PC-3 (cell line): ENCODE data around the gene SPG11. TPM values are rescaled to one million over a fixed set of nuclear protein-coding genes. Genes with fewer than 3 reads are reported as not detected.
A peak's percentile ranks its signal among the peaks of the same experiment; 100 is the strongest.
"Not testable (repeated sequence)": the region's sequence is repeated elsewhere in the genome, so short reads cannot be mapped to it uniquely, and the experiment has no call there.

Experiments
- ATAC-seq: fragments of 200-7000 bp; cut with Tn5 transposase; 2 replicates; pipeline ENCODE4 v1.9.1; 2020; ENCODE audit warnings: mild to moderate bottlenecking, moderate library complexity
- BruUV-seq: library from RNA; stranded (reverse); fragments of 400-500 nt; replicated peaks from 2 replicates; lab custom pipeline; 2021; lab: Mats Ljungman, UMichigan
- CTCF ChIA-PET: fragments of 300-600 bp; sonication (Branson Sonifier 250); formaldehyde crosslinking; loops from one replicate; lab custom pipeline; 2022; ENCODE audit warnings: antibody characterized with exemption; lab: Charles Lee
- POLR2A ChIA-PET: fragments of 300-600 bp; sonication (Branson Sonifier 250); formaldehyde crosslinking; loops from one replicate; lab custom pipeline; 2022; ENCODE audit warnings: antibody characterized with exemption; ENCODE audit not compliant: unreplicated experiment; lab: Charles Lee
- DNase-seq: peaks from one replicate; pipeline ENCODE4 v3.0.0-alpha.2; 2015
- H2AFZ ChIP-seq: fragments of 300-600 bp; sonication (generic); 2 replicates; pipeline ENCODE4 v1.6.0; 2016; ENCODE audit warnings: antibody characterized with exemption, low read length
- H3F3A ChIP-seq: fragments of 300-600 bp; sonication (generic); one replicate; pipeline ENCODE4 v1.6.0; 2017; ENCODE audit warnings: antibody characterized with exemption, low read length, control low read depth, mild to moderate bottlenecking; ENCODE audit not compliant: unreplicated experiment
- H3K27ac ChIP-seq: fragments of 300-600 bp; sonication (generic); 2 replicates; pipeline ENCODE4 v1.5.1; 2016; ENCODE audit warnings: mild to moderate bottlenecking, low read length
- H3K27me3 ChIP-seq: fragments of 300-600 bp; sonication (generic); 2 replicates; pipeline ENCODE4 v1.6.1; 2016; ENCODE audit warnings: low read length, mixed read lengths
- H3K36me3 ChIP-seq: fragments of 300-600 bp; sonication (generic); 2 replicates; pipeline ENCODE4 v1.6.1; 2016; ENCODE audit warnings: low read depth, mixed run types, low read length, mixed read lengths
- H3K4me1 ChIP-seq: fragments of 300-600 bp; sonication (generic); 2 replicates; pipeline ENCODE4 v1.5.1; 2016; ENCODE audit warnings: low read length; ENCODE audit not compliant: insufficient read depth
- H3K4me2 ChIP-seq: fragments of 300-600 bp; sonication (generic); 2 replicates; pipeline ENCODE4 v1.6.0; 2016; ENCODE audit warnings: low read length
- H3K4me3 ChIP-seq: fragments of 300-600 bp; sonication (generic); 2 replicates; pipeline ENCODE4 v1.5.1; 2016; ENCODE audit warnings: mild to moderate bottlenecking, low read length, mixed read lengths
- H3K79me2 ChIP-seq: fragments of 300-600 bp; sonication (generic); 2 replicates; pipeline ENCODE4 v1.6.1; 2017; ENCODE audit warnings: low read length, mixed read lengths
- H3K9ac ChIP-seq: fragments of 300-600 bp; sonication (generic); 2 replicates; pipeline ENCODE4 v1.6.0; 2016; ENCODE audit warnings: mild to moderate bottlenecking, low read length
- H3K9me2 ChIP-seq: fragments of 300-600 bp; sonication (generic); replicated peaks from 2 replicates; pipeline ENCODE4 v1.6.1; 2016; ENCODE audit warnings: mixed run types, low read length, mixed read lengths
- H3K9me3 ChIP-seq: fragments of 300-600 bp; sonication (generic); 2 replicates; pipeline ENCODE4 v1.6.1; 2016; ENCODE audit warnings: low read length, mixed read lengths
- H4K20me1 ChIP-seq: fragments of 300-600 bp; sonication (generic); 2 replicates; pipeline ENCODE4 v1.6.1; 2016; ENCODE audit warnings: low read length, mixed read lengths
- CTCF ChIP-seq: fragments of 300-600 bp; sonication (generic); conservative IDR thresholded peaks from 2 replicates; pipeline ENCODE4 v1.5.1; 2017; ENCODE audit warnings: antibody characterized with exemption, low read depth, mild to moderate bottlenecking, low read length
- EZH2 ChIP-seq: fragments of 300-600 bp; sonication (generic); IDR thresholded peaks from one replicate; pipeline ENCODE4 v1.6.1; 2017; ENCODE audit warnings: antibody characterized with exemption, mild to moderate bottlenecking, low read length; ENCODE audit not compliant: unreplicated experiment
- EZH2phosphoT487 ChIP-seq: fragments of 300-600 bp; sonication (generic); IDR thresholded peaks from 2 replicates; pipeline ENCODE4 v1.6.1; 2018; ENCODE audit warnings: mild to moderate bottlenecking, antibody characterized with exemption, low read length, borderline replicate concordance
- intact Hi-C: fragments of 100-400 bp; cut with micrococcal nuclease; formaldehyde crosslinking; loops from 2 replicates; pipeline ENCODE4 v1.9.0; 2023
- total RNA-seq: library from RNA; depleted of rRNA; stranded (reverse); fragments of >200 nt; gene quantifications from 2 replicates; pipeline ENCODE4 v1.2.3, GENCODE V29; 2014

SPG11 gene
- total RNA-seq, 1 experiment from 2014 or later: 37.2 TPM

DNA sequence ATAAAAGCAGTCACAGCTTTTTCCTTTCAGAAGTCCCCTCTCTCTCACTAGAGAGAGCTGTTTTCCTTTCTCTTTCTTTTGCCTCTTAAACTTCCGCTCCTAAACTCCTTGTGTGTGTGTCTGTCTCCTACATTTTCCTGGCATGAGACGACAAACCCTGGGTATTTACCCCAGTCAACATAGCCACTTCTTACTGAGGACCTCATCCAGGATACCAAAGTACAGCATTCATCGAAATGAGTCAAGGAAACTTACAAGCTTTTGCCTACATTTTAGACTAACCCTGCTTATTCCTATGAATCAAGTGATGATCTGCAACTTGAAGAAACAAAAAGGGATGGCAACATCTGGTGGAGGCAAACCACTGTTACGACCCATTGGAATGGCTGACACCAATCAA is 31.0 kb upstream of the SPG11 start:
- H3K79me2 ChIP-seq: no peaks in the 10 kb centered on the region
- TF ChIP-seq EZH2phosphoT487 (no peak), CTCF (no peak), EZH2 (no peak)
- no peak overlapping the region for H3K27ac ChIP-seq
- H3K4me1 ChIP-seq: no peaks in the 10 kb centered on the region
- intact Hi-C loops: no loop called here
- POLR2A ChIA-PET: no interaction called here
- no peak for DNase-seq
- H3K36me3 ChIP-seq: no peaks in the 10 kb centered on the region
- no peak overlapping the region for H3K4me2 ChIP-seq
- H3K4me3 ChIP-seq: no peak overlapping the region
- H3K9ac ChIP-seq: no peak overlapping the region
- no peak for ATAC-seq
- CTCF ChIA-PET: interaction anchor here (0.6 kb wide), 1 partner anchor 13 kb away, joined by 4 read pairs; no protein-coding TSS in a partner anchor
- BruUV-seq: no TSS peak
- H2AFZ ChIP-seq: no peak overlapping the region
- no peaks in the 10 kb centered on the region for H3K27me3 ChIP-seq
- no peaks in the 10 kb centered on the region for H3K9me3 ChIP-seq
- H4K20me1 ChIP-seq: no peaks in the 10 kb centered on the region
- no peaks in the 10 kb centered on the region for H3F3A ChIP-seq
- H3K9me2 ChIP-seq: no peaks in the 10 kb centered on the region

DNA sequence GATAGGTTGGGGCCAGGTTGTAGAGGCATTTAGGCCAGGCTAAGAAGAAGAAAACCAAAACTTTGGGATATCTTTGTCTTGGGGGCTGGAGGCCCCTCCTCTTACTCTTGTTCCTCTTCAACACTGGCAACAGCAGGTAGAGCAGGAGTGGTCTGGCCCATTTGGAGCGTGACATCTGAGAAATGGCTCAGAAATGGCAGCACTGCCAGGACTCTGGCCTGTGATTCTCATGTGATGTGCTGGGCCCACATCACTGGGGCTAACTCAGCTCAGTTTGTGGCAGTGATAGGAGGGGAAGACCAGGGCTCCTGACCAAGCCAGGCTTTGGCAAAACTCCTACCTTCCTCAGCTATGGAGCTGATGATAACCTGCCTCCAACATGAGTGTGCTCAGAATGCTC is 29.2 kb upstream of the SPG11 start:
- intact Hi-C loops: no loop called here
- Histone ChIP-seq H4K20me1 (no peaks in the 10 kb centered on the region), H3K4me2 (no peak overlapping the region), H3F3A (no peaks in the 10 kb centered on the region), H3K9ac (no peak overlapping the region), H3K27me3 (no peaks in the 10 kb centered on the region), H3K4me3 (no peak overlapping the region), H3K36me3 (no peaks in the 10 kb centered on the region), H3K9me2 (no peaks in the 10 kb centered on the region), H3K9me3 (no peaks in the 10 kb centered on the region), H3K27ac (no peak overlapping the region), H3K4me1 (no peaks in the 10 kb centered on the region), H3K79me2 (no peaks in the 10 kb centered on the region), H2AFZ (no peak overlapping the region)
- DNase-seq (no peak), ATAC-seq (no peak)
- no peak for TF ChIP-seq EZH2
- TF ChIP-seq EZH2phosphoT487: no peak
- no peak for TF ChIP-seq CTCF
- POLR2A ChIA-PET: no interaction called here
- CTCF ChIA-PET: interaction anchor here (0.6 kb wide), 1 partner anchor 43 kb away, joined by 4 read pairs; no protein-coding TSS in a partner anchor
- BruUV-seq: no TSS peak

GRCh38 chr15:44690245-44690644 is 26.8 kb upstream of the SPG11 start:
- CTCF ChIA-PET, BruUV-seq, H3K27ac ChIP-seq, H3K9ac ChIP-seq, H3K9me3 ChIP-seq, H3K36me3 ChIP-seq, H3K4me2 ChIP-seq, H2AFZ ChIP-seq, ATAC-seq, H3K9me2 ChIP-seq, H3K79me2 ChIP-seq, intact Hi-C loops, H4K20me1 ChIP-seq, POLR2A ChIA-PET, DNase-seq, H3K4me3 ChIP-seq, H3F3A ChIP-seq, H3K4me1 ChIP-seq, H3K27me3 ChIP-seq: not testable (repeated sequence)

GRCh38 chr15:44689318-44689717 is 25.9 kb upstream of the SPG11 start:
- H3K9ac ChIP-seq, H3K4me1 ChIP-seq, DNase-seq, POLR2A ChIA-PET, H3K36me3 ChIP-seq, H3K4me2 ChIP-seq, H4K20me1 ChIP-seq, ATAC-seq, H2AFZ ChIP-seq, H3F3A ChIP-seq, H3K27me3 ChIP-seq, H3K4me3 ChIP-seq, intact Hi-C loops, H3K27ac ChIP-seq, H3K9me3 ChIP-seq, H3K9me2 ChIP-seq, BruUV-seq, H3K79me2 ChIP-seq, CTCF ChIA-PET: not testable (repeated sequence)

- H3F3A ChIP-seq, H3K27me3 ChIP-seq, H3K79me2 ChIP-seq, H3K9me3 ChIP-seq, H4K20me1 ChIP-seq, H3K36me3 ChIP-seq, intact Hi-C loops, H3K9me2 ChIP-seq, BruUV-seq: not testable (repeated sequence)
- Histone ChIP-seq H3K9ac (0 out of 2 replicates have a peak overlapping the region, but pooled peaks have one; percentile 17), H3K4me3 (peak overlapping the region; percentile 53), H3K27ac (peak overlapping the region; percentile 35; the same call in 1 of the 2 replicates), H3K4me1 (peaks cover 18% of the 10 kb centered on the region), H2AFZ (peak overlapping the region; percentile 73), H3K4me2 (peak overlapping the region; percentile 76)
- peak; percentile 82 for DNase-seq
- ChIA-PET CTCF (interaction anchor here (0.9 to 1.2 kb wide), 2 partner anchors 20 to 30 kb away, joined by 3 to 4 read pairs; partner anchors contain the start of gene SPG11), POLR2A (interaction anchor here (1.1 kb wide), 1 partner anchor 20 kb away, joined by 3 read pairs; no protein-coding TSS in a partner anchor)
- ATAC-seq: peak; percentile 84
These were observed 19.6 kb upstream of the SPG11 start for GRCh38 chr15:44682809-44683682.
